NCI-H345 (cell line): ENCODE results near the gene HOXD12.
A peak's percentile ranks its signal among the peaks of the same experiment; 100 is the strongest.

Experiments
- DNase-seq: peaks from one replicate; lab custom pipeline; 2025; lab: John Stamatoyannopoulos, UW

The HOXD12 gene

GRCh38 chr2:176121190-176122051, 21.8 kb downstream of the HOXD12 start:
- no peak for DNase-seq

- DNase-seq: peak; percentile 57
Measured at GRCh38 chr2:176122052-176122682, 22.6 kb downstream of the HOXD12 start.

GRCh38 chr2:176122683-176123410, 23.3 kb downstream of the HOXD12 start, which contains the start of gene HOXD9:
Gene HOXD9, plus strand, starts transcription at chr2:176122719. Its CDS starts 50 bp downstream, at chr2:176122769.
- peak; percentile 67 for DNase-seq

GRCh38 chr2:176123411-176124109, 24.0 kb downstream of the HOXD12 start:
- no peak for DNase-seq

- DNase-seq: no peak
Measured at GRCh38 chr2:176124110-176124946, 24.7 kb downstream of the HOXD12 start.

- DNase-seq: no peak
Measured at GRCh38 chr2:176124947-176125771, 25.6 kb downstream of the HOXD12 start.

- DNase-seq: no peak
Measured at GRCh38 chr2:176125772-176126054, 26.1 kb downstream of the HOXD12 start.

- DNase-seq: peak; percentile 73
Measured at GRCh38 chr2:176126929-176127773, 27.6 kb downstream of the HOXD12 start.

- DNase-seq: no peak
Measured at GRCh38 chr2:176127774-176128072, 28.1 kb downstream of the HOXD12 start.

- DNase-seq: peak; percentile 50
Measured at GRCh38 chr2:176128172-176128981, 28.8 kb downstream of the HOXD12 start.

GRCh38 chr2:176128982-176129796, 29.6 kb downstream of the HOXD12 start, which contains the start of gene HOXD8:
Gene HOXD8, plus strand, starts transcription at chr2:176129705. Its CDS starts 662 bp downstream, at chr2:176130367.
- DNase-seq: peak; percentile 87

GRCh38 chr2:176129813-176130146, 30.2 kb downstream of the HOXD12 start:
- peak; percentile 78 for DNase-seq

GRCh38 chr2:176130147-176130956, 30.8 kb downstream of the HOXD12 start:
- DNase-seq: peak; percentile 76

- no peak for DNase-seq
Measured at GRCh38 chr2:176130957-176131847, 31.6 kb downstream of the HOXD12 start.

GRCh38 chr2:176131848-176132158, 32.2 kb downstream of the HOXD12 start:
- DNase-seq: no peak
